ENCODE results near the gene SH3BGRL2.
"Not testable (repeated sequence)": the region's sequence is repeated elsewhere in the genome, so short reads cannot be mapped to it uniquely, and the experiment has no call there.

Gene SH3BGRL2

GRCh38 chr6:79650950-79651349 lies 19.8 kb downstream of the SH3BGRL2 start:
- DNase-seq = no peak

- no peak for DNase-seq
These were observed 25.0 kb downstream of the SH3BGRL2 start for GRCh38 chr6:79656134-79656533.

GRCh38 chr6:79657238-79657637 lies 26.1 kb downstream of the SH3BGRL2 start:
- no peak for DNase-seq

GRCh38 chr6:79663655-79664054 lies 32.5 kb downstream of the SH3BGRL2 start:
- DNase-seq = not testable (repeated sequence)

- no peak for DNase-seq
These were observed 34.8 kb downstream of the SH3BGRL2 start for GRCh38 chr6:79665725-79666551.

- no peak for DNase-seq
These were observed 35.5 kb downstream of the SH3BGRL2 start for GRCh38 chr6:79666634-79667033.

- DNase-seq = no peak
These were observed 37.3 kb downstream of the SH3BGRL2 start for GRCh38 chr6:79668381-79668780.

GRCh38 chr6:79669766-79670165 lies 38.6 kb downstream of the SH3BGRL2 start:
- DNase-seq = no peak

GRCh38 chr6:79670789-79671188 lies 39.7 kb downstream of the SH3BGRL2 start:
- no peak for DNase-seq

- no peak for DNase-seq
These were observed 40.6 kb downstream of the SH3BGRL2 start for GRCh38 chr6:79671600-79672266.

- DNase-seq = no peak
These were observed 41.5 kb downstream of the SH3BGRL2 start for GRCh38 chr6:79672631-79673111.

GRCh38 chr6:79673947-79674346 lies 42.8 kb downstream of the SH3BGRL2 start:
- DNase-seq = no peak

GRCh38 chr6:79676785-79677736 lies 45.9 kb downstream of the SH3BGRL2 start:
- DNase-seq = no peak

GRCh38 chr6:79682682-79683081 lies 51.6 kb downstream of the SH3BGRL2 start:
- DNase-seq = not testable (repeated sequence)

- no peak for DNase-seq
These were observed 53.7 kb downstream of the SH3BGRL2 start for GRCh38 chr6:79684876-79685275.

GRCh38 chr6:79686707-79687309 lies 55.7 kb downstream of the SH3BGRL2 start:
- DNase-seq = no peak

GRCh38 chr6:79687759-79688158 lies 56.6 kb downstream of the SH3BGRL2 start:
- no peak for DNase-seq

GRCh38 chr6:79694156-79694555 lies 63.0 kb downstream of the SH3BGRL2 start:
- DNase-seq = no peak

GRCh38 chr6:79694623-79695343 lies 63.7 kb downstream of the SH3BGRL2 start:
- DNase-seq = no peak

- DNase-seq = no peak
These were observed 66.3 kb downstream of the SH3BGRL2 start for GRCh38 chr6:79697430-79697829.

- DNase-seq = no peak
These were observed 68.5 kb downstream of the SH3BGRL2 start for GRCh38 chr6:79699606-79700005.

- DNase-seq = no peak
These were observed 71.6 kb downstream of the SH3BGRL2 start for GRCh38 chr6:79702691-79703090.
